ENCODE data around the gene LHX3.
A peak's percentile ranks its signal among the peaks of the same experiment; 100 is the strongest.

The LHX3 gene

DNA sequence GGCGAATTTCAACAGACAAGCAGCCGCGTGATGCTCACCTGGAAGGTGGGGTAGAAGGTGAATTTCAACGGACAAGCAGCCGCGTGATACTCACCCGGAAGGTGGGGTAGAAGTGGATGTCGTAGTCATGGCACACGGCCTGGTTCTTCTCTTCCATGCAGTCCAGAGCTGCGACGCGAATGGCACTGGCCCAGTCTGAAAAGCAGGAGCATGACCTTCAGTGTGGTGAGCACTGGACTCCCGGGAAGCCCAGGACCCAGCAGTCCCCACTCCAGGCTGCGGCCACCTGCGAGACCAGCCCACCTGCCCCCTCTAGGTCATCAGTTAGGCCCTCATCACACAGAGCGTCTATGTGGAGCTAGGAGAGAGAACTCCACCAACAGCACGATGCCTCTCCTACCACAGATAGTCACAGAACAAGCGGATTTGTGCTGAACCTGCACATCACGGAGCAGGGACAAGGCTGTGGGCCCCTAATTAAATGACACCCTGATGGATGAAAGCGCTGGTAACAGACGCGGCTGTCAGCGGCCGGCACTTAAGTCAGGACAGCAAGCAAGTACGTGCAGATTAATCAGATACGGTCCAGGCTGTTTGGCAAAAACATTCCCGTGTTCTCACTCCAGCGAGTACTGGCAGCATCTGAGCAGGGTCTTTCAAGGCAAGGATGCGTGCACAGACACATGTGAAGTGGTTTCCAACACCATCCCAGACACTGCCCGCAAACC lies 21.9 kb upstream of the LHX3 start:
- DNase-seq (ENCODE audit: low read depth in 2 of 2) = no peak

- peak; percentile 19 to 29 for DNase-seq (ENCODE audit: low read depth in 2 of 2)
These were observed 21.1 kb upstream of the LHX3 start for GRCh38 chr9:136225748-136226679.

DNA sequence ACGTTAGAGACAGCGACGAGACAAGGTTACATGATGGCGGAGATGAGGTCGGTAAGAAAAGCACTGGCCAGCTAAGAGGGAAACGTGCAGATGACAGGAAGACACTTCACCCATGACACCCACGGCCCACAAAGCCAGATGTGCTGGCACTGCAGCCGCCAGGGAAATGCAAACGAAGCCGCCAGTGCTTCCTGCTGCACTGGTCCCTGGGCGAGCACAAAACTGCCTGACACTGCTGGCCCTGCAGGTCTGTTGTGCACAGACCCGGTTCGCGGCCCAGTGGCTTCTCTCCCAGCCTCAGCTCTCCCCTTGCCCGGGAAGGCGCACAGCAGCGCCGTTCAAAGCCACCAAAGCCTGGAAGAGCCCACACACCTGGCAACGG lies 20.4 kb upstream of the LHX3 start:
- no peak for DNase-seq (ENCODE audit: low read depth in 2 of 2)

DNA sequence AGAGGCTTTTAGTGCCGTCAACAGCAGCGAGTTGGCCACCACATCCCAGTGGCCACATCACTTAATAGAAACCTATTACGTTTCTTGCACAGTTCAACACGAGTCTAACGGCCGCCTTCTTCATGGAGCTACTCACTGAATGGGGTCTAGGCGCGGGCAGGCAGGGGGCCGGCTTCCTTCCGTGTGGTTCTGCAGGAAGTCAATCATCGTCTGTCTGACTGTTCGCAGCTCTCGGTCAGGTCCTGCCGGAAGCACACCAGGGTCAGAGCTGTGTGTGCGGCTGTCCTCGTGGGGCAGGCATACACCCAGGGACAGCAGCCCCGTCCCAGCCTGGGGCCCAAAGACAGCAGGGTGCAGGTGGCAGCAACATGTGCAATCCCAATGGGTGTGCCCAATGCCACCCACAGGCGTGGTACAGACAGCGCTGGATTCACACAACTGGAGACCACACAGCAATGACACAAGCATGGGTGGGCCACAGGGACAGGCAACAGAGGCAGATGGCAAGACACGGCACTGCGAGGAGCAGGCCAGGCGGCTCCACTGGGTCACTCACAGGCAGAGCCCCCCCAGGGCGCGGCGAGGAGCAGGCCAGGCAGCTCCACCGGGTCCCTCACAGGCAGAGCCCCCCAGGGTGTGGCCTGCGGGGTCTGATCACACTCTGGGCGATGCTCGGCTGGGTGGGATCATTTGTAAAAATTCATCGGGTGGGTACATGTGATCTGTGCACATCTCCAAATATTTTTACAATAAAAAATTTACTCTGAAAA lies 19.1 kb upstream of the LHX3 start:
- no peak for DNase-seq (ENCODE audit: low read depth in 2 of 2)

DNA sequence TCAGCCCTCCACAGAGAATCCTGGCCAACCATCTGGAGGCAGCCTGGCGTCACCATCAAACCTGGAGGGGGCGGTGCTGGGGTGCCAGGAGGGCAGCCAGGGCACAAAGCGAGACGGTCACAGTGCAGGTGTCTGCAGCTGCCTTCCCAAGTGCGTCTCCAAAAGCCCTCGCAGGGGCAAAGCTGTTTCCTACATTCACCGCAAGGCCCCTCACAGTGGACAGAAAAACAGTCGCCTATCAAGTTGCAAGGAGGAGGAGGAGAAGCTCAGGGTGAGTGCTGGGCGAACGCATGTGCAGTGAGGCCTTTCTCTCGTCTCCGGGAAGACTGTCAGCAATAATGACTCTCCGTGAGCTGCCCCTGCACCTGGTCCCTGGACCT lies 18.0 kb upstream of the LHX3 start:
- DNase-seq (ENCODE audit: low read depth in 2 of 2) = no peak

DNA sequence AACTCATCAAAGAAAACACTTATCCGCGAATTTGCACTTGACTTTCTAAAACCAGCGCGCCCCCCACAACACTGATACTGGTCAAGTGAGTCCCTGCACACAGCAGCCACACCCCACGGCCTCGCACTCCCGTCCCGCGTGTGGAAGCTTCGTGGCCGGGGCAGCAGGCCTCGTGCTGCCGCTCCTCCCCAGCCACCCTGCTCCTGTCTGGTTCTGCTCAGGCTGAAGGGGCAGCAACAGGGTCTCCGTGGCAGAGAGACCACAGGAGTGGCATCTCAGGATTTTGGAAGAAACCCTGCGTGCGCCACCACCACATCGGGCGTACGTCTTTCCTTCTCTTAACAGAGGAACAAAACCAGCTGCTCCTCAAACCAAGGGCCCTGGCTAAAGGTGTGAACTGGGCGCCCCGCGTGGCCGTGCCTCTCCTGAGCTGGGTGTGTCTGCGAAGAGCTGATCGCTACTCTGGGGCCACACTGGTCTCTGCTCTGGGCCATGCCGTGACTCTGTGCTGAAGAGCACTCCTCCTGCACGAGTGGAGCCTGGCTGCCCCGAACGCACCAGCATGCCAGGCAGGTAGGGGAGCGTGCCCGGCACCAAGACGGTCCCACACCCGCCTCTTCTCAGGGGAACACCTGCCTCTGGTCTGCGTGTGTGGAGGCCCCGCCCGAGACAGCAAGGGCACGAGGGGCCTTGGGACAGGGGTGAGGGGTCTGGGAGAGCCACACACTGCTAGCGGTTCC lies 17.4 kb upstream of the LHX3 start:
- no peak for DNase-seq (ENCODE audit: low read depth in 2 of 2)

DNA sequence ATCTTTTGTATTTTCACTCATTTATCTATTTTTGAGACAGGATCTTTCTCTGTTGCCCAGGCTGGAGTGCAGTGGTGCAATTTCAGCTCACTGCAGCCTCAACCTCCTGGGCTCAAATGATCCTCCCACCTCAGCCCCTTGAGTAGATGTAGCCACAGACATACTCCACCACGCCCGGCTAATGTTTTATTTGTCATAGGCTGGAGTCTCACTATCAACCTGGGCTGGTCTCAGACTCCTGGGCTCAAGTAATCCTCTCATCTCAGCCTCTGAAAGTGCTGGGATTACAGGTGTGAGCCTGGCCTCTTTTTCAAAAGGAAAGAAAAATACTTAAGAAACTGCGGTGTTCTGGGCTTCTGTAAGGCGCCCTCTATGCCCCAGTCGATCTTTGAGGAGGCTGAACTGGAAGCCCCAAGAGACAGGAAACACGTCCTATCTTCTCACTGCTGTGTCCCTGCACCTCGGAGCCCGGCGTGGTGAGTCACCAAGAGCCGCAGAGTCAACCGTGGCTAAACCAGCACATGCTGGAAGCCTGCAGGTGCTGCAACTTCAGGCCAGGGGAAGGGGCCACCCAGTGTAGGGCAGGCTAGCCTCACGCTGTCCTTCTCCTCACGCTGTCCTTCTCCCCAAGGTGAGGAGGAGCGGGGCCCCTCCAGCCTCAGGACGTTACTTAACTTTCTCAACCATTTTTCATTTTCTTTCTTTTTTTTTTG lies 15.2 kb upstream of the LHX3 start:
- no peak for DNase-seq (ENCODE audit: low read depth in 2 of 2)

DNA sequence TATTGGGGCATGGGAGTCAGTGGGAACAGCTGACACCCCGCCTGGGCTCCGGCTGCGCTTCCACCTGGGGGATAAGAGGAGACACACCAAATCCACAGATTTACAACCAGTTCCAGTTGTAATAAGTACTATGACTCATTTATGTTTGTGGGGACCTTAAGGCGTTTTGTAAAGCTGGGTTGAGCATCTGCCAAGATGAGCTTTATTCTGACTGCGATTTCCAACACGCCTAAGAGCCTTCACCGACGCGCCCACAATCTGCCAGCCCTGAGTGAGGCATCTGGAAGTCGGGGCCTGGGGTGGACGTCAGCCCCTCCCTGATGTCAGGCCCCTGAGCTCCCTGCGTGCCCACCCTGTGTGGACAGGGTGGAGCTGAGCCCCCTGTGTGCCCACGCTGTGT lies 14.3 kb upstream of the LHX3 start:
- DNase-seq (ENCODE audit: low read depth in 2 of 2) = no peak

DNA sequence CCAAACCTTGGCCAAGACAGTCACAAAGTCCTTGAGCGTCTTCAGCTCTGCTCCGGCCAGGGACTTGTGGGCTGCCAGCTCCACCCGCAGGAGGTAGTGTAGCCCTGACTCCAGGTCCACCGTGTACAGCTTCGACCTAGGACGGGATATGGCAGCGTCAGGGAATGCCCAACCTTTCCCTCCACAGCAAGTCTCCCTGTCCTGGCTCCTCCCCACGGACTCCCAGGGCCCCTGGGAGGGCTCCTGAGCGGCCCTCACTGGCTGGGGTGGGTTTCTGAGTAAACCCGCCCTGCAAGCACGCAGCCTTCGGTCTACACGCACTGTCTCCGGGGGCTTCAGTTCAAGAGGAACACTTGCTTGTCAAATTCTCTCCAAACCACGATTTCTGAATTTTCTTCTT lies 13.7 kb upstream of the LHX3 start:
- no peak for DNase-seq (ENCODE audit: low read depth in 2 of 2)

DNA sequence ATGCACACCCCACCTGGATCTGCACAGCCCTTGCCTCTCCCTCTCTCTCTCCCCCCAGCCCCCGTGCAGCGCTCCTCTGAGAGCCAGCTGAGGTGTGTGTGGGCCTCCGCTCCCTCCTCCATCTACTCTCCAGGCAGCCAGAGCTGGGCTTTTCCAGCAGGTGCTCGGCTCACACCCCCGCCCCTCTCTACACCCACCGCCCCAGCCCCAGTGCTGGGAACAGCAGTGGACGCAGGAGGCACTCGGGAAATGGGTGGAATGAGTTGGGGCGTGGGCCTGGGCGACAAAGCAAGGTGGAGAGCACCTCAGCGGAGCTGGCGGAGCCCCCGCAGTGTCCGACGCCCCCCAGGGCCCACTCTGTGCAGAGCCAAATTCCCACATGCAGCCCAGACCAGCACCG lies 13.3 kb upstream of the LHX3 start:
- no peak for DNase-seq (ENCODE audit: low read depth in 2 of 2)

GRCh38 chr9:136216541-136217244 lies 11.8 kb upstream of the LHX3 start:
- no peak for DNase-seq (ENCODE audit: low read depth in 2 of 2)

GRCh38 chr9:136213733-136214132 lies 8.8 kb upstream of the LHX3 start:
- DNase-seq (ENCODE audit: low read depth in 2 of 2) = no peak

- no peak for DNase-seq (ENCODE audit: low read depth in 2 of 2)
These were observed 7.5 kb upstream of the LHX3 start for GRCh38 chr9:136212345-136212950.

GRCh38 chr9:136211441-136212344 lies 6.8 kb upstream of the LHX3 start:
- DNase-seq (ENCODE audit: low read depth in 2 of 2) = no peak

DNA sequence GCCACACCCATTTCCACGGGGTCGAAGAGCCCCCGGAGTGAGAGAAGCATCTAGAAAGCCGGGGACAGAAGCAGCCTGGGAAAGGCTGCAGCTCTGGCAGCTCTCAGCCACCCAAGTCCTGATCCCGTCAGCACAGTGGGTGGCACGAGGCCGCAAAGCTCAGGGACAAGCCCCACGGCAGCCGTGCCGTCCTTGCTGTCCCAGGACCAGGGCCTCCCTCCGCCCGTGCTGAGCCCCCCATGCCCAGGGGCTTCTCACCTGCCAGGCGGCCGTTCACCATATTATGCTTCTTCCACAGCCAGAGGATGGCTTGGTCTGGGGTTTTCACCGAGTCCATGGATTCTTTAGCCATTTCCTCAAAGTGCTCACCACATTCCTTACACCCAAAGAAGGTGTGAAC lies 6.1 kb upstream of the LHX3 start:
- no peak for DNase-seq (ENCODE audit: low read depth in 2 of 2)

- DNase-seq (ENCODE audit: low read depth in 2 of 2) = no peak
These were observed 5.3 kb upstream of the LHX3 start for GRCh38 chr9:136210276-136210675.

GRCh38 chr9:136209786-136210185 lies 4.9 kb upstream of the LHX3 start:
- DNase-seq (ENCODE audit: low read depth in 2 of 2) = no peak

DNA sequence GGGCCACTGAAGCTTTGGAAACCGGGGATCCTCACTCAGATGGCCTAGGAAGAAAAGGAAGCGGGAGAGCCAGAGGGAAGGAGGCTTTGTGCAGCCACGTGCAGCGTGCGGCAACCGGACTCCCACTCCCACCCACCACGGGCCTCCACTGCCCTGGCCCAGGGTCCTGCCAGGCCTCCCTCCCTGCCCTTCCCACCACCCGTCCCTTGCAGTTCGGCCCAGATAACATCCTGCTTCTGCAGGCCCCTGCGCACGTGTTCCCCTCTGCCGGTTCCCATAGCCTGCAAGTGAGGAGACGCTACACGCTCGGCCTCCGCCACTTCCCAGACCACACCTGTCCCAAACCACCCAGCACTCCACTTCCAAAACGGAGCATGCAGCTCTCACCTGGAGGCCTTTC lies 4.3 kb upstream of the LHX3 start:
- no peak for DNase-seq (ENCODE audit: low read depth in 2 of 2)

GRCh38 chr9:136208675-136209074 lies 3.7 kb upstream of the LHX3 start:
- DNase-seq (ENCODE audit: low read depth in 2 of 2) = no peak
